Nephron (organoid): ENCODE measurements around the gene ZBED6.

Experiments
- H3K27ac Mint-ChIP-seq, 3 experiments: 2 replicates each; pipeline ENCODE4 v1.8.0; 2020; ENCODE audit warnings: mixed read lengths in 3 of 3, mild to moderate bottlenecking in 2 of 3, moderate library complexity in 1 of 3
- H3K27me3 Mint-ChIP-seq: 2 replicates; pipeline ENCODE4 v1.8.0; 2021; ENCODE audit warnings: low read depth, mild to moderate bottlenecking, moderate library complexity, mixed read lengths
- H3K36me3 Mint-ChIP-seq: 2 replicates; pipeline ENCODE4 v1.8.0; 2020; ENCODE audit warnings: low read depth, mixed read lengths
- H3K4me1 Mint-ChIP-seq: 2 replicates; pipeline ENCODE4 v1.8.0; 2020; ENCODE audit warnings: mixed read lengths
- H3K4me3 Mint-ChIP-seq, 3 experiments: 2 replicates each; pipeline ENCODE4 v1.8.0; 2020; ENCODE audit warnings: mild to moderate bottlenecking in 3 of 3, mixed read lengths in 3 of 3, moderate library complexity in 2 of 3
- H3K9me3 Mint-ChIP-seq: 2 replicates; pipeline ENCODE4 v1.8.0; 2020; ENCODE audit warnings: mixed read lengths
- TF ChIP-seq, protein P1 (sequence below), 3 experiments: fragments of 200-600 bp; sonication (generic); IDR thresholded peaks; one replicate each; pipeline ENCODE4 v1.5.0; 2021; ENCODE audit warnings: antibody characterized with exemption in 3 of 3; ENCODE audit not compliant: unreplicated experiment in 3 of 3

Gene ZBED6

GRCh38 chr1:203765029-203765837 lies 30.2 kb upstream of the ZBED6 start, which contains the start of gene LAX1:
Gene LAX1 (plus strand): TSS chr1:203765183. CDS start chr1:203765566, 383 bp downstream.
- Mint-ChIP-seq H3K27me3 (peaks cover 10% of the 10 kb centered on the region), H3K4me3 (no peak within 1 kb of the TSS), H3K4me1 (peaks cover 16% of the 10 kb centered on the region), H3K27ac (no peak within 1 kb of the TSS), H3K36me3 (no peaks in the 10 kb centered on the region), H3K9me3 (no peaks in the 10 kb centered on the region)
- TF ChIP-seq, protein P1, sequence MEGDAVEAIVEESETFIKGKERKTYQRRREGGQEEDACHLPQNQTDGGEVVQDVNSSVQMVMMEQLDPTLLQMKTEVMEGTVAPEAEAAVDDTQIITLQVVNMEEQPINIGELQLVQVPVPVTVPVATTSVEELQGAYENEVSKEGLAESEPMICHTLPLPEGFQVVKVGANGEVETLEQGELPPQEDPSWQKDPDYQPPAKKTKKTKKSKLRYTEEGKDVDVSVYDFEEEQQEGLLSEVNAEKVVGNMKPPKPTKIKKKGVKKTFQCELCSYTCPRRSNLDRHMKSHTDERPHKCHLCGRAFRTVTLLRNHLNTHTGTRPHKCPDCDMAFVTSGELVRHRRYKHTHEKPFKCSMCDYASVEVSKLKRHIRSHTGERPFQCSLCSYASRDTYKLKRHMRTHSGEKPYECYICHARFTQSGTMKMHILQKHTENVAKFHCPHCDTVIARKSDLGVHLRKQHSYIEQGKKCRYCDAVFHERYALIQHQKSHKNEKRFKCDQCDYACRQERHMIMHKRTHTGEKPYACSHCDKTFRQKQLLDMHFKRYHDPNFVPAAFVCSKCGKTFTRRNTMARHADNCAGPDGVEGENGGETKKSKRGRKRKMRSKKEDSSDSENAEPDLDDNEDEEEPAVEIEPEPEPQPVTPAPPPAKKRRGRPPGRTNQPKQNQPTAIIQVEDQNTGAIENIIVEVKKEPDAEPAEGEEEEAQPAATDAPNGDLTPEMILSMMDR (IDR thresholded peaks at IDR 0.05; ENCODE audit: unreplicated experiment in 3 of 3) = no peak

DNA sequence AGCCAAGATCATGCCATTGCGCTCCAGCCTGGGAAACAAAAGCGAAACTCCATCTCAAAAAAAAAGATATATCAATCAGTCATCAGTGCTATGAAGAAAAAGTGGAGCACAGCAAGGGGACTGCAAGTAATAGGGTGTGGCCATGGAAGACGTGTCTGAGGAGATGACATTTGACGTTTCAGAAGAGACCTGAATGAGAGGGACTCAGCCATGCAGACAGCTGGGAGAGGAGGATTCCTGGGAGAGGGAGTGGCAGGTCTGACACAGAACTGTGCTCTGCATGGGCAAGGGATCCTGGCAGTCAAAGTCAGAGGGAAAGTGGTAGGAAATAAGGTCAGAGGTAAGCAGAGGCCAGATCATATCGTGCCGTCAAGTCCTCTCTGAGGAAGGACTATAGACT lies 27.2 kb upstream of the ZBED6 start:
- no peaks in the 10 kb centered on the region for H3K9me3 Mint-ChIP-seq
- H3K36me3 Mint-ChIP-seq = no peaks in the 10 kb centered on the region
- H3K4me1 Mint-ChIP-seq = peaks cover 32% of the 10 kb centered on the region
- TF ChIP-seq, protein P1 (IDR thresholded peaks at IDR 0.05; ENCODE audit: unreplicated experiment in 3 of 3) = no peak
- H3K4me3 Mint-ChIP-seq = no peak overlapping the region
- peak overlapping the region in 2 of 3 experiments; percentile 11 to 97 for H3K27ac Mint-ChIP-seq
- peaks cover 19% of the 10 kb centered on the region for H3K27me3 Mint-ChIP-seq

DNA sequence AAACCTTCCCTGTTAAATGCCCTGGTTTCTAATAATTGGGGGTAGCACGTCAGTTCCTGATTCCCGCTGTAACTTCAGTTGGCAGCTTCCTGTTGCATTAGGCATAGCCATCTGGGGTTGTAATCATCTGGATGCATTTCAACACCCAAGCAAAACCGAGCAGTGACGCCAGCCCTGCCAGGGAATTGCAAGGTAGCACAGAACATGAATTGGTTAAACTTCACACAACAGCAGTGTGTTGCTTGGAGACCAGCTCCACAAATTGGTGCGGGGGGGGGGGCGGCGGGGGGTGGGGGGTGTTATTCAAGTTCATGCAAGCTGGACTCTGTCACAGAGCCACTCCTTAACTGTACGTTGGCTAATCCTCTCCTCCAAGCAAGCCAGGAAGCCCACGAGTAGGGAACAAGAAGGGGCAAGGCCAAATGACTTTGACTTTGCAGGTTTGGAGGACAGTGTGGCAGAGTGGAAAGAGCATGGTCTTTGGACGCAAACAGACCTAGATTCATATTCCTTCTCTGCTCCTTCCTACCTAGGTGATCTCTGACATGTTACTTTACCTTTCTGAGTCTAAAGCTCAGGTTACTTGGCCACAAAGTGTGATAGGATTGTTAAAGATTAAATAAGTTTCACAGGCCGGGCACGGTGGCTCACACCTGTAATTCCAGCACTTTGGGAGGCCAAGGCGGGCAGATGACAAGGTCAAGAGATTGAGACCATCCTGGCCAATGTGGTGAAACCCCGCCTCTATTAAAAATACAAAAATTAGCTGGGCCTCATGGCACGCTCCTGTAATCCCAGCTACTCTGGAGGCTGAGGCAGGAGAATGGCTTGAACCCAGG lies 25.7 kb upstream of the ZBED6 start:
- TF ChIP-seq, protein P1 (IDR thresholded peaks at IDR 0.05; ENCODE audit: unreplicated experiment in 3 of 3) = no peak
- no peaks in the 10 kb centered on the region for H3K9me3 Mint-ChIP-seq

DNA sequence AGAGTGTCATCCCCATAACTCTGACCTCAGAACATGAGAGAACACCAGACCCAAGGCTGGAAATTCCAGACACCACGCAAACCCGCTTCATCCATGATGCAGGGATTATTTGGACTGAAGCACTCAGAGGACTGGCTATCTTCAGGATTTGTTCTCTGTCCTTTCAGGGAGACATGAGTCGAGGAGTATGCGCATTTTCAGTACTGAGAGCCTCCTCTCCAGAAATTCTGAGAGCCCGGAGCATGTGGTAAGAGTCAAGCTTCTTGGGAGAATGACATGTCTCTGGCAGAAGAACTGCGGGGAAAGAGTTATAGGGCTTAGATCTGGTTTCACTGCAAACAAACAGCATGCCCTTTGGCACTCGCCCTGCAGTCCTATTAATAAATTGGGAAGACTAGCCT lies 23.5 kb upstream of the ZBED6 start:
- Mint-ChIP-seq H3K27me3 (peaks cover 16% of the 10 kb centered on the region), H3K9me3 (no peaks in the 10 kb centered on the region)
- TF ChIP-seq, protein P1 (IDR thresholded peaks at IDR 0.05; ENCODE audit: unreplicated experiment in 3 of 3) = no peak

More for the DNA sequence above, 25.7 kb upstream of the ZBED6 start:
- Mint-ChIP-seq H3K27me3 (peaks cover 16% of the 10 kb centered on the region), H3K4me3 (peak overlapping the region in 2 of 3 experiments; percentile 16 to 61), H3K27ac (peak overlapping the region; percentile 78 to 97 (median 92)), H3K4me1 (peaks cover 32% of the 10 kb centered on the region), H3K36me3 (no peaks in the 10 kb centered on the region)

DNA sequence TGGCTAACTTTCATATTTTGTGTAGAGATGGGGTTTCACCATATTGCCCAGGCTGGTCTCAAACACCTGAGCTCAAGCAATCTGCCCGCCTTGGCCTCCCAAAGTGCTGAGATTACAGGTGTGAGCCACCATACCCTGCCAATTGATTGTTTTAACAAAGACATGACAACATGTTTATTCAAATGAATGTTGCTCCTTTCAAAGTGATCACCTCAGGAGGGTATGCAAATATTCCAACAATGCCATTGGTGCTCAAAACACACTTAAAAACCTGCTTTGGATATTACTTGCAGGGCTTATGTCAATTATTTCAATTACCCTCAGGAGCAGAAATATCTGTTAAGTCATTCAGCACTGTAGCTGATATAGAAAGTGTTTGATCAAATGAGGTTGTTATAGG lies 22.6 kb upstream of the ZBED6 start:
- no peak overlapping the region for H3K4me3 Mint-ChIP-seq
- TF ChIP-seq, protein P1 (IDR thresholded peaks at IDR 0.05; ENCODE audit: unreplicated experiment in 3 of 3) = no peak
- peaks cover 32% of the 10 kb centered on the region for H3K4me1 Mint-ChIP-seq
- no peak overlapping the region for H3K27ac Mint-ChIP-seq
- H3K27me3 Mint-ChIP-seq = peaks cover 16% of the 10 kb centered on the region
- H3K9me3 Mint-ChIP-seq = no peaks in the 10 kb centered on the region
- H3K36me3 Mint-ChIP-seq = no peaks in the 10 kb centered on the region

More for the DNA sequence above, 23.5 kb upstream of the ZBED6 start:
- no peaks in the 10 kb centered on the region for H3K36me3 Mint-ChIP-seq
- peaks cover 32% of the 10 kb centered on the region for H3K4me1 Mint-ChIP-seq
- no peak overlapping the region for H3K27ac Mint-ChIP-seq
- H3K4me3 Mint-ChIP-seq = no peak overlapping the region
